Stimulated activated CD8-positive, alpha-beta memory T cell treated with anti-CD3 and anti-CD28 coated beads, Interleukin-15, amount 100 ng/mL, for 1 hour (primary cell): ENCODE measurements around the gene FGF2.
"Not testable (repeated sequence)": the region's sequence is repeated elsewhere in the genome, so short reads cannot be mapped to it uniquely, and the experiment has no call there.

ENCODE experiments used
- DNase-seq: peaks from one replicate; pipeline ENCODE4 v3.0.0-alpha.2; 2020; ENCODE audit warnings: low read depth

The FGF2 gene

DNA sequence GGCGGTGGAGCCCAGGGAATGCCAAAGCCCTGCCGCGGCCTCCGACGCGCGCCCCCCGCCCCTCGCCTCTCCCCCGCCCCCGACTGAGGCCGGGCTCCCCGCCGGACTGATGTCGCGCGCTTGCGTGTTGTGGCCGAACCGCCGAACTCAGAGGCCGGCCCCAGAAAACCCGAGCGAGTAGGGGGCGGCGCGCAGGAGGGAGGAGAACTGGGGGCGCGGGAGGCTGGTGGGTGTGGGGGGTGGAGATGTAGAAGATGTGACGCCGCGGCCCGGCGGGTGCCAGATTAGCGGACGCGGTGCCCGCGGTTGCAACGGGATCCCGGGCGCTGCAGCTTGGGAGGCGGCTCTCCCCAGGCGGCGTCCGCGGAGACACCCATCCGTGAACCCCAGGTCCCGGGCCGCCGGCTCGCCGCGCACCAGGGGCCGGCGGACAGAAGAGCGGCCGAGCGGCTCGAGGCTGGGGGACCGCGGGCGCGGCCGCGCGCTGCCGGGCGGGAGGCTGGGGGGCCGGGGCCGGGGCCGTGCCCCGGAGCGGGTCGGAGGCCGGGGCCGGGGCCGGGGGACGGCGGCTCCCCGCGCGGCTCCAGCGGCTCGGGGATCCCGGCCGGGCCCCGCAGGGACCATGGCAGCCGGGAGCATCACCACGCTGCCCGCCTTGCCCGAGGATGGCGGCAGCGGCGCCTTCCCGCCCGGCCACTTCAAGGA, at the start of gene FGF2:
Gene FGF2, plus strand, starts transcription at position 279 of the 705 bp plus-strand sequence. Its CDS starts 344 bp downstream, at position 623.
- DNase-seq, result no peak

DNA sequence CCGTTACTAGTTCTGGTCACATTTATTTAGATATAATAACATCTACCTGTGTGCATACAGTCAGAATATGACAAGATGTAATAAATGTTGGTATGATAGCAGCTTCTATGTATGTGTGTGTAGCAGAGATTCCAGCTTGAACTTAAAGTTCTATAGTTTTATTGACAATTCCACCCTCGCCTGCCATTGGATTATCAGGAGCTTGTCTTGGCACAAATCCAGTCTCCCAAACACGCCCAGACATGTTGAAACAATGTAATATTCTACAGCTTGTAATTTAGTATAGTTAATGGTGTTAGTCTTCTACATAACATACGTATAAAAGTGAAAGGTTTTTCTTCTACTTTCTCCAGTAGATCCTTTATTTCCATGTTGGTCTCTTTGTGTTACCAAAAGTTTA, 49.7 kb upstream of the FGF2 start:
- no peak for DNase-seq

DNA sequence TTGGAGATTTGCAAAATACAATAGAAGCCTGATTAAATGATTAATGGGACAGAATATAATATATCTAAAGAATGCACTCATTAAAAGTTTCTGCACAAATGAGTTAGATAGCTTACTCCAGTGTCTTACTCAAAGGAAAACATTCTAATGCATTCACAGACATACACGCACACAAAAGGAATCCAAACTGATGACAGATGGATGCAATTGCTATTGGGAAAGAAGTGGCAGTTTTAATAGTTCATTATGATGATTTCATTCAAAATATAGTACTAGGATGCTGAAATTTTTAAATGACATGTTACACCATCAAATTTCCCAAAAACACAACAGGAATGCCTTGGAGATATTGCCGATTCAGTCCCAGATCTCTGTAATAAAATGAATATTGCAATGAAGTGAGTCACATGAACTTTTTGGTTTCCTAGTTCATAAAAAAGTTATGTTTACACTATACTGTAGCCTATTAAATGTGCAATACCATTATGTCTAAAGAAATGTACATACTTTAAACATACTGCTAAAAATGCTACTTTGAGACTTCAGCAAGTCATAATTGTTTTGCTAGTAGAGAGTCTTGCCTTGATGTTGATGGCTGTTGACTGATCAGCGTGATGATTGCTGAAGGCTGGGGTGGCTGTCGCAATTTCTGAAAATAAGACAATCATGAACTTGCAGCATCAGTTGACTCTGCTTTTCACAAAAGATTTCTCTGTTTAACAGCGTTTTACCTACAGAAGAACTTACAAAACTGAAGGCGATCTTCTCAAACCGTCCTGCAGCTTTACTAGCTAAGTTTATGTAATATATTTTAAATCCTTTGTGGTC, 48.6 kb upstream of the FGF2 start:
- DNase-seq, result no peak

DNA sequence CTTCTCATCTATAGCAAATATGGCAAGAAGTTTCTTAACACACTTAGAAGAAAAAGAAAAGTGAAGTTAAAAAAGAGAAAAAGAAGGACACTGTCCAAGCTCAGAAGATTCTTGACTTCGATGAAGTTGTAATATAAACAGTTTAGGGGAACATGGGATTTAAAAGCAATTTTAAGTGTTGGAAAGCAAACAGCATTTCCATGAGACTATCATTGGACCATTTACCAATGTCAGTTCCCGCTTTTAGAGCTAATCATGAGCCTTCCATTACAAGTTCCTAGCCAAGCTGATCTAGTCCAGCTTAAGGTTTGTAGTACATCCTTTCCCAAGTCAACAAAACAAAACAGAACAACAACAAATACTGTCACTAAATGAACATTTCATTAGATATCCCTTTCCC, 45.1 kb upstream of the FGF2 start:
- DNase-seq, result no peak

DNA sequence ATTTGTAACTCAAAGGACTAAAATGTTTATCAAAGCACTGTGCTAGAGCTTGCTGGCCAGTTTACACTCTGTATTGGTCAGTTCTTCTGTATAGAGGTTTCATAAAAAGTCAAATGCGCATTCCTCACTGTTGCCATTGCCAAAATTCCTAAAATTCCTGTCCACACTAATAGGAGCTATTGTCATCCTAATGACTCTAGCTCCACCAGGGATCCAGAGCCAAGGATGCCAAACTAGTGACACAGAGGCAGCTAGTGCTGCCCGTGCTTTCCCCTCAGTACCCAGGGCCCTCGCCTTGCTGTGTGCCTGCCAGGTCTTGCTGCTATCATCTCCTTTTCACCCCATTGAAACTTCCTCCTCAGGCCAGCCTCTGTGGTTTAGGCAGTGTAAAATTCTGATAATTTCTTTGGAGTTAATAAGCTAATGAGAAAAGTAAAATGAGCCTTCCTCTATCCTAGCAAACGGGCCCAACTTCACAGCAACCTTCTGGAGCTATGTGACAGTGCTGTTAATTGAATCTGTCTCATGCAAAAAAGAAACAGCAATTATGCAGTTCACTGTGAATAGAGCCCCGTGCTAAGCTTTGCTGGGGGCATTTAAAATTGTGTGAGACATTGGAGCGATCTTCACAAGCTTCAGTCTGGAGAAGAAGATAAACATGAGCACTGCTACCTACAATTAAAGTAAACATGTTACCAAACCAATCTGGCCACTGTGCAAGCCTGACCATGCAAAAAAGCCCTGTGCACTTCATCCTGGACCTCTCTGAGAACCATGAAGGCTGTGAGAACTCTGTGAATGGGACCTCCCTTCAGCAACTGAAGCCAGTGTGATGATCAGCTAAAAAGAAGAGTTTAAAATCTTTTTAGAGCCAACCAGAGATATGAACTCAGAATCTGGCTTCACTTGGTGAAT, 43.1 kb upstream of the FGF2 start:
- no peak for DNase-seq

DNA sequence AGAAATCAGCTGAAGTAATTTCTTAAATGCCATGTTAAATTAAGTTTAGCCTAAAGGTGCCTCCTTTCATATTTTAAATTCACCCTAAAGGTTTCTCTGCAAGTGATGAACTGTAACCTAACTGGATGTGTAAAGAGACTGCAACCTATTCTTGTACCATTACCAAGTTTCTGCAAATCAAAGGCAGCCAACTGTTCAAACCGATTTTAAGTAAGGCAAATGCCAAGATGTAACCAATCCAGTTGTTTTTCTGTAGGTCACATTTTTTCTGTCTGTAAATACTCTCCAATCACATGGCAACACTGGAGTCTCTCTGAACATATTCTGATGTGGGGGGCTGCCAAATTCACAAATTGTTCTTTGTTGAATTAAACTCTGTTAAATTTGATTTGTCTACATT, 42.4 kb upstream of the FGF2 start:
- DNase-seq, result no peak

DNA sequence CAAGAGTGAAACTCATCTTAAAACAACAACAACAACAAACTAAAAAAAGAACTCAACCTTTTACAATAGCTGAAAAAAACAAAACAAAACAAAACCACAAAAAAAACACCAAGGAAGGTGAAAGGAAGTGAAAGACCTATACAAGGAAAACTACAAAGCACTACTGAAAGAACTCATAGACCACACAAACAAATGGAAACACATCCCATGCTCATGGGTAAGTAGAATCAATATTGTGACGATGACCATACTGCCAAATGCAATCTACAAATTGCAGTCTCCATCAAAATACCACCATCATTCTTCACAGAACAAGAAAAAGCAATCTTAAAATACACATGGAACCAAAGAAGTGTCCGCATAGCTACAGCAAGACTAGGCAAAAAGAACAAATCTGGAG, 41.5 kb upstream of the FGF2 start:
- DNase-seq, result no peak

DNA sequence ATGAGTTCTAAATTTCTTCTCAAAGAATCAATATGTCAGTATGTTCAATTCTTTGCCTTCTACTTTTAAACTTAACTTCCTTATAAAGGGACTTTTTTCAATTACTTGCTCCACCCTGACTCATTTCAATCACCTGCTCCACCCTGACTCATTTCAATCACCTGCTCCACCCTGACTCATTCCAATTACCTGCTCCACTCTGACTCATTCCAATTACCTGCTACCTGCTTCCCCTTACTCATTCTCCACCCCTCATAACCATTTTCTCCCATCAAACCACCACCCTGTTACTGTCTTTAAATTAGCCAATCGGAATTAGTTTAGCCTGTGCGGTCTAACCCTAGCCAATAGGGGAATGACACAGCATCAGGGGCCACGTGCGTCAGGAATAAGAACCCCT, 40.3 kb upstream of the FGF2 start:
- not testable (repeated sequence) for DNase-seq

DNA sequence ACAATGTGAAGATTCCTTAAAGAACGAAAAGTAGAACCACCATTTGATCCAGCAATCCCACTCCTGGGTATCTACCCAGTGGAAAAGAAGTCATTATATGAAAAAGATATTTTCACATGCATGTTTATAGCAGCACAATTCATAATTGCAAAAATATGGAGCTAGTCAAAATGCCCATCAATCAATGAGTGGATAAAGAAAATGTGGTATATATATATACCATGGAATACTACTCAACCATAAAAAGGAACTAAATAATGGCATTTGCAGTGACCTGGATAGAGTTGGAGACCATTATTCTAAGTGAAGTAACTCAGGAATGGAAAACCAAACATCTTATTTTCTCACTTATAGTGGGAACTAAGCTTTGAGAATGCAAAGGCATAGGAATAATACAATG, 39.7 kb upstream of the FGF2 start:
- DNase-seq, result not testable (repeated sequence)

DNA sequence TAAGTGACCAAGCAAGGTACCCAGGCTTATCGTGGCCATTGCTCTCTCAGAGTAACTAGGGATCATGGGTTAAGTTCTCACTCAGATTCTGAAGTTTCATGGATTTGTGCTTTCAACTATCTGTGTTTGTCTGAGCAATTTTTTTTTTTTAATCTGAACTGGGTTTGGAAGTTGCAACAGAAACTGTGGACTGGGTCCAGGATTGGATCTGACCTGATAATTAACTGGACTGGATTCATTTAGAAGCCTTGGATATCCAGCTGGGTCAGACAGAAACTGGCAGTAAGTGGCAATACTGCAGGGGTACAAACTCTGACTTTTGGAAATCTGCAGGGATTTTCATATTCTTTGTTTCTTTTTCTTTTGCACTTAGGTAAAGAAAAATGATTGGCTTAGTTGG, 38.7 kb upstream of the FGF2 start:
- no peak for DNase-seq

DNA sequence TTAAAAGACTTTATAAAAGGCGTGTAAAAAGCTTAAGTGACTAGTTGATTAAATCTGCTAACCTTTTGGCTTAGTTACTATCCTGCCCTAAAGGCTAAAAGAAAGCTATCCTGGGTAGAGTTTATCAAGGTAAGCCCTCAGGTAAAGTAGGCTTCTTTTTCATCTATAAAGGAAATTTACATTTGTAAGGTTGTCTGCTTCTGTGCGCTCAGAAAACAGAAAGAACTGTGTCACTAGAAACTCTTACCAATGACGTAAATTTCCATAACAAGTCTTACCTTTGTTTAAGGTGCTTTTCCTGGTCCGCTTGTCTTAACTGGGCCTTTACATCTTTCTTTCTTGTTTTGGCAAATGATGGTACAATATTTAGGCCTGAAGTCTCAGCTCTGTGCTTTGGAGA, 37.7 kb upstream of the FGF2 start:
- DNase-seq, result no peak

DNA sequence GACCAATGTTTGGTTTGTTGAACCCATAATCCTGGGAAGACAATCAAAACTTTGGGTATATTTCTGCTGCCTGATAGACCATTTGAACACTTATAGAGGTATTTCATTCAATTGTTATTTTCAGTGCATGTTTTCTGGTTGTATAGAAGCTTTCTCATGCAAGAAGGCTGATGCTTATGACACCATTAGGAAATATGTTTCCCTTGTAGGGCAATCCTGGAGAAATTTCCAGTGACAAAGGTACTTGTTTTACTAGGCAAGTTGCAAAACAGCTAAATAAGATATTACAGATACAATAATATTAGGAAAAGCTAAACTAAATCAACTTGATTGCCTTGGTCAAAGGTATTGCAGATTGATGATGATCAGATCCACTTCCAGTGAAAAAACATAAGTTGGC, 32.8 kb upstream of the FGF2 start:
- DNase-seq, result no peak

DNA sequence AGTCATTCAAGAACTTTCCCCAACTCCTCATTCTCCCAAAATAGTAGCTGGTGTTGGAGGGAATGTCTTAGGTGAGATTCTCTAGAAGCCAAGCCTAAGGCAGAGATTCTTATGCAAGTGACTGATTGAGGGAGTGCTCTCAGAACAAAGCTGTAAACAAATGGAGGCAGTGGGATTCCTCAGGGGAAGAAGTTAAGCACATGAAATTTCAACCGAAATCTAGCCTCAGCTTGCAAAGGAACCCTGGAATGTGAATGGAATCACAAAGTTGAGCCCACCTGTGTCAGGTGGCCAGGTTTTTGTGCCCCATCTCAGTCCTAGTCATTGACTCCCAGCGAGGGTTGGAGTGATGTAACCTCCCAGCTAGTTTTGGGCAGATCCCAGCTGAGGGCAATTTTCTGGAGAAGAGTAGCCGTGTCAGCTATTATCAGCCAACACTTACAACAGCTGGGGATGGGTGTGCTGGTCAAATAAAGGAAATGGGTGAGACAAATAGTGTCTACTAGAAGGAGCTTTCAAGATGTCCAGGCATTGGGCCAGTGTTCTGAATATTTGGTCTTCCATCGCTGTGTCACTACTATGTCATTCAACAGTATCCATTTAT, 29.7 kb upstream of the FGF2 start:
- no peak for DNase-seq

DNA sequence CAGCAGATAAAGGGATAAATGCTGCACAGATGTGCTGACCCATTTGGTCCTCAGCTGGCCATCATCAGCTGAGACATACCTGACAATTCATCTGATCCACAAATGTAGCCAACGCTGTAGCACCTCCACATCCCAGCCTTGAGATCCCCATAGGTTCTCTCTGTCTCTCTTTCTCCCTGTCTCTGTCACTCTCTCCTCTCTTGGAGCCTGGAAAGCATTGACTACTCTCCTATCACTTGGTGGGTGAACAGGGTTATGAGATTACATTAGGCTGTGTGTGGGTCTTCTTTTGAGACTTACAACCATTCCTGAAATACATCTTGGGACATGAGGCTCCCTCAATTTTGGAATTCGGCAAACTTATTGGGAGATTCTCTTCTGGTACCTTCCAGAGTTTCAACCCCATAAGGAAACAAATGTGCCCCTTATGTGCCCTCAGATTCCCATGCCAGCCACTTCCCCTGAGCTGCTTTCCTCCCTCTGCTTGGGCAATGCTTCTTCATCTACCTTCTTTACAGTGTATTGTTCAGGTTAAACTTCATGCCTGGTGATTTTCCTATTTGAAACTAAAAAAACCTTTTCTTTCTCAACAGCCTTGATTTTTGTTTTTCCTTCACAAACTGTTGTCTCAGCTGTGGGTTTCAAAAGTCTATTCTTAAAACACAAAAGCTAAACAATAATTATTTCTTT, 29.1 kb upstream of the FGF2 start:
- DNase-seq, result no peak

DNA sequence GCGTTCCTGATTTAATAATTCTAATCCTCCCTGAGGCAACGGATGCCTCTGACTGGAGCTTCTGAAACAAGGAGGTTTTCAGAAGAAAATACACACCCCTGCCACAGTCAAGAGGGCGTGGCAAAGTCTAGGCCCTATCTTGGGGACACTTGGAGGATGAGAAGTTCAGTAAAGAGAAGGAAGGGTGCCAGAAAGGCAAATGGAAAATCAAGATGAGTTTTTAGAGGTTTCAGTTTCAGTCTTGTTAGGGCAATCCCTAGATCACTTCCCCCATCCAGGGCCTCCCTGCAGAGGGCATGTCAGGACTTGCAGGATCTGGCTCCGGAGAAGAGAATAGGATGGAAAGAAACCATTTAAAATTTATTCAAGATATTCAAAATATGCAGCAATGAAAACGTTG, 28.5 kb upstream of the FGF2 start:
- no peak for DNase-seq

DNA sequence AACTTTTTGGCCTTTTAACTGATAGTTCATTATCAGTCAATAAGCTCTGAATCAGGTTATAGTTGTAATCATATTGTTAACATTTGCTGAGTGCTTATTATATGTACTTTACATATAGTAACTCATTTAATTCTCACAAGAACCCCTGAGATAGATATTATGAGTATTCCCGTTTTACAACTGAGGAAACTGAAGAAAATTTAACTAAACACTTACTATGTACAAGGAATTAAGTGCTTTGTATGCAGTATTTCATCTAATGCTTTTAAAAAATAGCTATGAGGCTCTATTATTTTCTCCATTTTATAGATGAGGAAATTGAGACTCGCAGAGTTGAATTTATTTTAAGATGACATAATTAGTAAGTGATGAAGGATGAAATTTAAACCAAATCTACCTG, 27.7 kb upstream of the FGF2 start:
- DNase-seq, result no peak

DNA sequence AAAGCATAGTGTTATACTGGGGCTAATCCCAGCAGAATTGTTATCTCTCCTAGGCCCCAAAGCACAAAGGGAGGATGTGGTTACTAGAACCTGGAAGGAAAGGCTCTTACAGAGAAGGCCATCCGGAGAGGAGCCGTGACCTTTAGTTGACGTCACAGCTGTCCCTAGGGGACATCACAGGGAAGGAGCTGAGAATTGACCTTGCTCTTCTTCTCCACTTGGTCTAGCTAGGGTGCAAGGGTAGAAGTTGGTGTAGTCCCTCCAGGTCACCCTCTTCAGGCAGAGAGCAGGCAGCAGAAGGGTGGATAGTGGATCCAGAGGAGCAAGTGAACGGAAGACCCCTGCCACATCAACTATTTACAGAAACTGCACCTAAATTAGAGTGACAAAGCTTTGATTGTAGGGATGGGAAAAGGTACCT, 22.8 kb upstream of the FGF2 start:
- DNase-seq, result no peak

DNA sequence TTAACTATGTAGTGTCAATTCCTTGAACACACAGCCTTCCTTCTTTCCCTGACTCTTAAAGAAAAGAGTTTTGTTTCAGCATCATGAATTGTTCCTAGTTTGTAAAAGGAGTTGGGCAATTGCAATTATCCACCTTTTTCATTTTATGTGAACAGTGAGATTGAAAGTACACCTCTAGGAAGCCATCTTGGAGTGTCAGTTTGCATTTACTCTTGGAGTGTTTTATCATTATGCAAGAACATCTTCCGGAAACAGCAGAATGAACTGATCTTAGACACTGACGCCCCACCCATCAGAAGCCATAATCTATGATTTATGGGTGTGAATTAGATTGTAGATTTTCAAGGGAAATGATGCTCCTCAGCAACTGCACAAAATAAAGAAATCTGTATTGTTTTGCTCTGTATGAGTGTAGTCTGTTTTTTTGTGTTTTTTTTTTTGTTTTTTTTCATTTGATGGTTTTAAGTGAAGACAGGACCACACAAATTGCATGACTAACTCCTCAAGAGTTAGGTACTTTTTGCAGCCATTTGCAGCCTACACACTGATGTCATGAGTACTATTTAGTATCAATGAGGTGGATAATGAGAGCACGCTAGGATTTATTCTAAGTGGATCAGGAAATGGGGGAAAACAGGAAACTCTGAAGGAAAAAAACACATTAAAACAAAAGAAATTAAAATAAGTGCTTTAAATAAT, 19.5 kb upstream of the FGF2 start:
- DNase-seq, result no peak

DNA sequence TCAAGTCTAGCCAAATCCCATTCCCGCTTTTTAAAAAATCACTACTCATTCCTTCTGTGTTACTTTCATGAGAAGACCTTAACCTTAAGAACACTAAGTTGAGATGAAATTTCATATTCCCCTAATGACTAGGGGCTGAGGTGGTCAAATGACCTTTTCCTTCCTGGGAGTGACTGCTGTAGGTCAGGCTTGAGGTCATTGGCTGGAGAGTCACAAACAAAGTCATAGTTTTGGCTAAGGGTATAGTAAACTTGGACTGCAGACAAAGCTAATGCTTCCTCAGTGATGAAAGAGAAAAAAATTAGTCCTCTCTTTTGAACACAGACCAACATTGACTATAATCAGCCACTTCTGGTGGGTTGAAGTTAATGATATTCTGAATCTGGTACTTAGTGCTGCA, 16.0 kb upstream of the FGF2 start:
- no peak for DNase-seq

DNA sequence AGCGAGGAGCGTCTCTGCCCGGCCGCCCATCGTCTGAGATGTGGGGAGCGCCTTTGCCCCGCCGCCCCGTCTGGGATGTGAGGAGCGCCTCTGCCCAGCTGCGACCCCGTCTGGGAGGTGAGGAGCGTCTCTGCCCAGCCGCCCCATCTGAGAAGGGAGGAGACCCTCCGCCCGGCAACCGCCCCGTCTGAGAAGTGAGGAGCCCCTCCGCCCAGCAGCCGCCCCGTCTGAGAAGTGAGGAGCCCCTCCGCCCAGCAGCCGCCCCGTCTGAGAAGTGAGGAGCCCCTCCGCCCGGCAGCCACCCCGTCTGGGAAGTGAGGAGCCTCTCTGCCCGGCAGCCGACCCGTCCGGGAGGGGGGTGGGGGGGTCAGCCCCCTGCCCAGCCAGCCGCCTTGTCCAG, 14.8 kb upstream of the FGF2 start:
- DNase-seq, result not testable (repeated sequence)

DNA sequence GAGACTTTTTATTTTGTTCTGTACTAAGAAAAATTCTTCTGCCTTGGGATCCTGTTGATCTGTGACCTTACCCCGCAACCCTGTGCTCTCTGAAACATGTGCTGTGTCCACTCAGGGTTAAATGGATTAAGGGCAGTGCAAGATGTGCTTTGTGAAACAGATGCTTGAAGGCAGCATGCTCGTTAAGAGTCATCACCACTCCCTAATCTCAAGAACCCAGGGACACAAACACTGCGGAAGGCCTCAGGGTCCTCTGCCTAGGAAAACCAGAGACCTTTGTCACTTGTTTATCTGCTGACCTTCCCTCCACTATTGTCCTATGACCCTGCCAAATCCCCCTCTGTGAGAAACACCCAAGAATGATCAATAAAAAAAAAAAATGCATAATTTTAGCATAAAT, 13.8 kb upstream of the FGF2 start:
- DNase-seq, result not testable (repeated sequence)
